Heart left ventricle (tissue), 13 donors: ENCODE results near the gene GLP1R.

Source experiments
- POLR2A ChIP-seq, 2 donors: fragments of 450-650 bp; IDR thresholded peaks; one replicate each; pipeline ENCODE4 v1.6.1; 2017; ENCODE audit warnings: antibody characterized with exemption in 2 of 2, mild to moderate bottlenecking in 2 of 2, moderate library complexity in 2 of 2
- TF ChIP-seq, protein P1 (sequence below), 12 donors: fragments of 200-600 bp; sonication (generic) in 4 of 12; IDR thresholded peaks; one replicate each; pipeline versions ENCODE4 v1.5.0 to v1.8.0; 2018 to 2022; ENCODE audit warnings: antibody characterized with exemption in 12 of 12, mild to moderate bottlenecking in 5 of 12
- donor health status: ischemic (EF 13 %, LVEDD 7.1; RV severe dilation, severe dysfunction).
- donor health status: DM: no; HTN: yes; CAD: no.
- donor health status: DM: no; HTN: no; CAD: no.
- donor health status: ischemic (EF 25% LVEDD 6.9; RV normal size, moderate dysfunction).
- donor health status: ischemic (EF 25% LVEDD 5.7; RV mildly dilated, moderate dysfunction).
- donor health status: ischemic (EF 35%, LVEDD 5.7; RV mildly dilated, moderate dysfunction).
- donor health status: nonischemic (EF 11% LVEDD 7.7; RV severe dilation, severe dysfunction).
- donor health status: DM: yes; HTN: yes; CAD: no.
- donor health status: PGD.
- donor health status: ischemic (EF 29% LVEDD 5.4; RV normal size, mild dysfunction).
- donor health status: nonischemic (EF 23%, LVEDD 6.1; RV moderate dilation, normal function).

DNA sequence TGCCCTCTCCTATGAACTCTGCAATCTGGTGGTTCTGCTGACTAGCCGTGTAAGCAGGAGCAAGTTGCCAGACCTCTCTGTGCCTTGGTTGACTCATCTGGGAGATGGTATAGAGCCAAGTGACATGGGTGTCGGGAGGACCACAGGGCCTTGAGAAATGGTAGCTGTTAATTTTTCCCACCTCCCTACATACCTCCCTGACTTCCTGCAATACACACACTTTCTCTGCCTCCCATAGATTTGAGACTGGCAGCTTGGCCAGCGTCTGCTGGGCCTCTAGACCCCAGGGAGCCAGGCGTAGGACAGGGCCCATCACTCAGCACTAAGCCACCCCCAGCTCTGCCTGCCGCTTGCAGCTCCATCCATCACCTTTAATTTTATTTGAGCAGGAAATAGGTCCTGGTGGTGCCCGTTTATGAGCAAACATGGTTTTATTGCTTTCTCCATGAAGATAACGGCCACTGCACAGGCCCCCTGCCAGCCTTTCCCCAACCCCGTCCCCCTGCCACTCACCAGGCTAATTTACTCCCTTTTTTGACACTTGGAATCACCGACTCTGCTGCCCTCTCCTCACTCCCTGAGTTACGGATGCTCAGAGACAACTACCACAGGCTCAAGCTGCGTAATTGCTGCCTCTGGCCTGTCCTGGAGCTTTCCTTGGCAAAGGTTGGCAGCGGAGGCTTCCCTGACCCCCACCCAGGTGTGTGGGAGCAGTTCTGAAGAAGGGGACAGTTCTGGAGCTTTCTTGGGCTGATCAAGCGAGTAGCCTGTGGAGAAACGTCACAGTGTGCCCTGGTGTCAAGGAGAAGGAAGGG, 11.1 kb downstream of the GLP1R start:
- TF ChIP-seq, protein P1, sequence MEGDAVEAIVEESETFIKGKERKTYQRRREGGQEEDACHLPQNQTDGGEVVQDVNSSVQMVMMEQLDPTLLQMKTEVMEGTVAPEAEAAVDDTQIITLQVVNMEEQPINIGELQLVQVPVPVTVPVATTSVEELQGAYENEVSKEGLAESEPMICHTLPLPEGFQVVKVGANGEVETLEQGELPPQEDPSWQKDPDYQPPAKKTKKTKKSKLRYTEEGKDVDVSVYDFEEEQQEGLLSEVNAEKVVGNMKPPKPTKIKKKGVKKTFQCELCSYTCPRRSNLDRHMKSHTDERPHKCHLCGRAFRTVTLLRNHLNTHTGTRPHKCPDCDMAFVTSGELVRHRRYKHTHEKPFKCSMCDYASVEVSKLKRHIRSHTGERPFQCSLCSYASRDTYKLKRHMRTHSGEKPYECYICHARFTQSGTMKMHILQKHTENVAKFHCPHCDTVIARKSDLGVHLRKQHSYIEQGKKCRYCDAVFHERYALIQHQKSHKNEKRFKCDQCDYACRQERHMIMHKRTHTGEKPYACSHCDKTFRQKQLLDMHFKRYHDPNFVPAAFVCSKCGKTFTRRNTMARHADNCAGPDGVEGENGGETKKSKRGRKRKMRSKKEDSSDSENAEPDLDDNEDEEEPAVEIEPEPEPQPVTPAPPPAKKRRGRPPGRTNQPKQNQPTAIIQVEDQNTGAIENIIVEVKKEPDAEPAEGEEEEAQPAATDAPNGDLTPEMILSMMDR (IDR thresholded peaks at IDR 0.05) = no peak
- TF ChIP-seq POLR2A (IDR thresholded peaks at IDR 0.05) = no peak
